Measurements from ENCODE around the gene USP16.

GRCh38 chr21:28993293-28993629 is 31.2 kb upstream of the USP16 start:
- TF ChIP-seq, protein P1, sequence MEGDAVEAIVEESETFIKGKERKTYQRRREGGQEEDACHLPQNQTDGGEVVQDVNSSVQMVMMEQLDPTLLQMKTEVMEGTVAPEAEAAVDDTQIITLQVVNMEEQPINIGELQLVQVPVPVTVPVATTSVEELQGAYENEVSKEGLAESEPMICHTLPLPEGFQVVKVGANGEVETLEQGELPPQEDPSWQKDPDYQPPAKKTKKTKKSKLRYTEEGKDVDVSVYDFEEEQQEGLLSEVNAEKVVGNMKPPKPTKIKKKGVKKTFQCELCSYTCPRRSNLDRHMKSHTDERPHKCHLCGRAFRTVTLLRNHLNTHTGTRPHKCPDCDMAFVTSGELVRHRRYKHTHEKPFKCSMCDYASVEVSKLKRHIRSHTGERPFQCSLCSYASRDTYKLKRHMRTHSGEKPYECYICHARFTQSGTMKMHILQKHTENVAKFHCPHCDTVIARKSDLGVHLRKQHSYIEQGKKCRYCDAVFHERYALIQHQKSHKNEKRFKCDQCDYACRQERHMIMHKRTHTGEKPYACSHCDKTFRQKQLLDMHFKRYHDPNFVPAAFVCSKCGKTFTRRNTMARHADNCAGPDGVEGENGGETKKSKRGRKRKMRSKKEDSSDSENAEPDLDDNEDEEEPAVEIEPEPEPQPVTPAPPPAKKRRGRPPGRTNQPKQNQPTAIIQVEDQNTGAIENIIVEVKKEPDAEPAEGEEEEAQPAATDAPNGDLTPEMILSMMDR (conservative IDR thresholded peaks at IDR 0.05; ENCODE audit: low read depth, low read length): no peak
- no peak for TF ChIP-seq EZH2 (IDR thresholded peaks at IDR 0.05; ENCODE audit: low read length, unreplicated experiment)
- no peak for TF ChIP-seq EZH2phosphoT487 (IDR thresholded peaks at IDR 0.05; ENCODE audit: borderline replicate concordance, low read length)
